ENCODE measurements around the gene ZZZ3. TPM values are rescaled to one million over a fixed set of nuclear protein-coding genes. Genes with fewer than 3 reads are reported as not detected.

Gene ZZZ3
- total and polyA plus RNA-seq, 4 donors = 9.9 to 133 (median 22.9) TPM

GRCh38 chr1:77718181-77718580 lies 35.7 kb upstream of the ZZZ3 start:
- no peaks in the 10 kb centered on the region for H3K27me3 ChIP-seq (ENCODE audit: control insufficient read depth in 3 of 3, insufficient read depth in 3 of 3, low read length in 2 of 3)
- no peaks in the 10 kb centered on the region for H3K4me1 ChIP-seq (ENCODE audit: control insufficient read depth in 5 of 5, insufficient read depth in 5 of 5, low read length in 5 of 5)
- no peak overlapping the region for H3K4me3 ChIP-seq
- no peak for TF ChIP-seq CTCF (IDR thresholded peaks at IDR 0.05; ENCODE audit: control extremely low read depth, extremely low read depth)
- DNase-seq (no peak), ATAC-seq (ENCODE audit: insufficient read depth, low FRiP score) (no peak)
- no peaks in the 10 kb centered on the region for H3K9me3 ChIP-seq (ENCODE audit: control insufficient read depth in 4 of 4, insufficient read depth in 3 of 4, low read length in 3 of 4)
- no peak overlapping the region for H3K9ac ChIP-seq (ENCODE audit: insufficient read depth in 1 of 2, low read length in 2 of 2)
- H3K36me3 ChIP-seq (ENCODE audit: control insufficient read depth in 4 of 4, insufficient read depth in 4 of 4, low read length in 4 of 4) = peaks cover 15 to 50% (median 33%) of the 10 kb centered on the region in 4 donors
- H3K27ac ChIP-seq (ENCODE audit: low read depth in 1 of 2, low read length in 1 of 2) = no peak overlapping the region
- 98% methylated on average over 2 of the region's 2 CpGs for WGBS, 2 donors

GRCh38 chr1:77716065-77716464 lies 33.6 kb upstream of the ZZZ3 start:
- DNase-seq = no peak
- H3K27me3 ChIP-seq (ENCODE audit: control insufficient read depth in 3 of 3, insufficient read depth in 3 of 3, low read length in 2 of 3) = no peaks in the 10 kb centered on the region
- H3K4me3 ChIP-seq = no peak overlapping the region
- peaks cover 19 to 35% (median 28%) of the 10 kb centered on the region in 4 donors for H3K36me3 ChIP-seq (ENCODE audit: control insufficient read depth in 4 of 4, insufficient read depth in 4 of 4, low read length in 4 of 4)
- TF ChIP-seq CTCF (IDR thresholded peaks at IDR 0.05; ENCODE audit: control extremely low read depth, extremely low read depth) = no peak
- no peaks in the 10 kb centered on the region for H3K9me3 ChIP-seq (ENCODE audit: control insufficient read depth in 4 of 4, insufficient read depth in 3 of 4, low read length in 3 of 4)
- H3K9ac ChIP-seq (ENCODE audit: insufficient read depth in 1 of 2, low read length in 2 of 2) = no peak overlapping the region
- no peak overlapping the region for H3K27ac ChIP-seq (ENCODE audit: low read depth in 1 of 2, low read length in 1 of 2)
- H3K4me1 ChIP-seq (ENCODE audit: control insufficient read depth in 5 of 5, insufficient read depth in 5 of 5, low read length in 5 of 5) = no peaks in the 10 kb centered on the region
- WGBS, 2 donors = 98% methylated on average over 4 of the region's 4 CpGs
- ATAC-seq (ENCODE audit: insufficient read depth, low FRiP score) = no peak

GRCh38 chr1:77709727-77710126 lies 27.3 kb upstream of the ZZZ3 start:
- H3K9me3 ChIP-seq (ENCODE audit: control insufficient read depth in 4 of 4, insufficient read depth in 3 of 4, low read length in 3 of 4) = no peaks in the 10 kb centered on the region
- H3K4me3 ChIP-seq = no peak overlapping the region
- TF ChIP-seq CTCF (IDR thresholded peaks at IDR 0.05; ENCODE audit: control extremely low read depth, extremely low read depth) = no peak
- ATAC-seq (ENCODE audit: insufficient read depth, low FRiP score) (no peak), DNase-seq (no peak)
- H3K4me1 ChIP-seq (ENCODE audit: control insufficient read depth in 5 of 5, insufficient read depth in 5 of 5, low read length in 5 of 5) = no peaks in the 10 kb centered on the region
- no peak overlapping the region for H3K9ac ChIP-seq (ENCODE audit: insufficient read depth in 1 of 2, low read length in 2 of 2)
- no peak overlapping the region for H3K27ac ChIP-seq (ENCODE audit: low read depth in 1 of 2, low read length in 1 of 2)
- no peaks in the 10 kb centered on the region for H3K27me3 ChIP-seq (ENCODE audit: control insufficient read depth in 3 of 3, insufficient read depth in 3 of 3, low read length in 2 of 3)
- peaks cover 22 to 47% (median 39%) of the 10 kb centered on the region in 4 donors for H3K36me3 ChIP-seq (ENCODE audit: control insufficient read depth in 4 of 4, insufficient read depth in 4 of 4, low read length in 4 of 4)
- WGBS, 2 donors = 91 to 94% methylated on average over 3 of the region's 3 CpGs

- Histone ChIP-seq H3K27me3 (ENCODE audit: control insufficient read depth in 3 of 3, insufficient read depth in 3 of 3, low read length in 2 of 3) (no peaks in the 10 kb centered on the region), H3K9me3 (ENCODE audit: control insufficient read depth in 4 of 4, insufficient read depth in 3 of 4, low read length in 3 of 4) (no peaks in the 10 kb centered on the region), H3K4me3 (no peak overlapping the region), H3K9ac (ENCODE audit: insufficient read depth in 1 of 2, low read length in 2 of 2) (no peak overlapping the region), H3K4me1 (ENCODE audit: control insufficient read depth in 5 of 5, insufficient read depth in 5 of 5, low read length in 5 of 5) (no peaks in the 10 kb centered on the region), H3K36me3 (ENCODE audit: control insufficient read depth in 4 of 4, insufficient read depth in 4 of 4, low read length in 4 of 4) (peaks cover 17 to 34% (median 31%) of the 10 kb centered on the region in 4 donors), H3K27ac (ENCODE audit: low read depth in 1 of 2, low read length in 1 of 2) (no peak overlapping the region)
- TF ChIP-seq CTCF (IDR thresholded peaks at IDR 0.05; ENCODE audit: control extremely low read depth, extremely low read depth) = no peak
- ATAC-seq (ENCODE audit: insufficient read depth, low FRiP score) = no peak
- DNase-seq = no peak
- 95 to 97% methylated on average over 4 of the region's 4 CpGs for WGBS, 2 donors
Observed at GRCh38 chr1:77706321-77706720, 23.9 kb upstream of the ZZZ3 start.
